Thyroid gland (tissue), 4 donors: ENCODE measurements around the gene CCN5.

Experiments
- CTCF ChIP-seq, 6 experiments: fragments of 200-600 bp in 3 of 6; fragments of 450-650 bp in 3 of 6; sonication (generic) in 3 of 6; IDR thresholded peaks; one replicate each; pipeline ENCODE4 v1.5.1; 2016 to 2019; ENCODE audit warnings: antibody characterized with exemption in 6 of 6, mild to moderate bottlenecking in 2 of 6, inconsistent platforms in 1 of 6, moderate library complexity in 1 of 6
- POLR2A ChIP-seq, 2 donors: fragments of 450-650 bp; IDR thresholded peaks; one replicate each; pipeline ENCODE4 v1.6.1; 2017; ENCODE audit warnings: antibody characterized with exemption in 2 of 2, mild to moderate bottlenecking in 2 of 2, moderate library complexity in 1 of 2

GRCh38 chr20:44722990-44723389 lies 7.8 kb downstream of the CCN5 start:
- no peak for TF ChIP-seq CTCF (IDR thresholded peaks at IDR 0.05)
- TF ChIP-seq POLR2A (IDR thresholded peaks at IDR 0.05): no peak
